SK-N-SH treated with all-trans-retinoic acid at 6 μM for 48 hours (cell line): Measurements from ENCODE around the gene CCDC120.

ENCODE experiments used
- ATAC-seq: fragments of 200-7000 bp; cut with Tn5 transposase; 3 replicates; pipeline ENCODE4 v1.9.1; 2020; ENCODE audit warnings: mild to moderate bottlenecking, moderate library complexity
- ARNTL ChIP-seq: fragments of 450-650 bp; formaldehyde crosslinking; IDR thresholded peaks from 2 replicates; pipeline ENCODE4 v1.5.0; 2020; ENCODE audit warnings: low read depth, mild to moderate bottlenecking, moderate library complexity, borderline replicate concordance
- BACH2 ChIP-seq: fragments of 250-450 bp; sonication (Bioruptor Pico); IDR thresholded peaks from 2 replicates; pipeline ENCODE4 v1.9.0; 2021; ENCODE audit warnings: mild to moderate bottlenecking, borderline replicate concordance
- CREB5 ChIP-seq: fragments of 250-450 bp; sonication (Bioruptor Pico); IDR thresholded peaks from 2 replicates; pipeline ENCODE4 v1.5.1; 2020; ENCODE audit warnings: low read depth, mild to moderate bottlenecking, moderate library complexity
- CSDC2 ChIP-seq: fragments of 250-450 bp; sonication (Bioruptor Pico); IDR thresholded peaks from 2 replicates; pipeline ENCODE4 v1.5.0; 2020; ENCODE audit warnings: mild to moderate bottlenecking, moderate library complexity
- CSRNP3 ChIP-seq: fragments of 250-450 bp; sonication (Bioruptor Pico); IDR thresholded peaks from 2 replicates; pipeline ENCODE4 v1.5.1; 2021; ENCODE audit warnings: mild to moderate bottlenecking, moderate library complexity
- ESRRG ChIP-seq: fragments of 250-450 bp; sonication (Bioruptor Pico); IDR thresholded peaks from 2 replicates; pipeline ENCODE4 v1.6.1; 2021; ENCODE audit warnings: mild to moderate bottlenecking
- GLIS3 ChIP-seq: fragments of 250-450 bp; sonication (Bioruptor Pico); IDR thresholded peaks from 2 replicates; pipeline ENCODE4 v1.5.0; 2020; ENCODE audit warnings: mild to moderate bottlenecking, moderate library complexity
- ISL1 ChIP-seq: fragments of 250-450 bp; sonication (Bioruptor Pico); IDR thresholded peaks from 2 replicates; pipeline ENCODE4 v2.1.2; 2022; ENCODE audit warnings: mild to moderate bottlenecking, moderate library complexity
- OSR1 ChIP-seq: fragments of 250-450 bp; sonication (Bioruptor Pico); IDR thresholded peaks from 2 replicates; pipeline ENCODE4 v1.8.0; 2022; ENCODE audit warnings: moderate library complexity, mild to moderate bottlenecking, inconsistent platforms
- PATZ1 ChIP-seq: fragments of 250-450 bp; sonication (Bioruptor Pico); IDR thresholded peaks from 2 replicates; pipeline ENCODE4 v1.8.0; 2020; ENCODE audit warnings: mild to moderate bottlenecking, moderate library complexity, borderline replicate concordance
- POU6F1 ChIP-seq: fragments of 250-450 bp; sonication (Bioruptor Pico); IDR thresholded peaks from 2 replicates; pipeline ENCODE4 v1.8.0; 2021; ENCODE audit warnings: low read depth, mild to moderate bottlenecking, moderate library complexity, borderline replicate concordance
- PPARA ChIP-seq: fragments of 250-450 bp; sonication (Bioruptor Pico); IDR thresholded peaks from 2 replicates; pipeline ENCODE4 v1.5.0; 2020; ENCODE audit warnings: mild to moderate bottlenecking, borderline replicate concordance
- RARB ChIP-seq: fragments of 250-450 bp; sonication (Bioruptor Pico); IDR thresholded peaks from 2 replicates; pipeline ENCODE4 v1.8.0; 2021; ENCODE audit warnings: mild to moderate bottlenecking, moderate library complexity
- SNAI2 ChIP-seq: fragments of 250-450 bp; sonication (Bioruptor Pico); IDR thresholded peaks from 2 replicates; pipeline ENCODE4 v1.5.0; 2020; ENCODE audit warnings: mild to moderate bottlenecking, moderate library complexity
- TCF4 ChIP-seq: fragments of 250-450 bp; sonication (Bioruptor Pico); IDR thresholded peaks from 2 replicates; pipeline ENCODE4 v1.8.0; 2021; ENCODE audit warnings: mild to moderate bottlenecking, moderate library complexity, borderline replicate concordance
- TOX ChIP-seq: fragments of 250-450 bp; sonication (Bioruptor Pico); IDR thresholded peaks from 2 replicates; pipeline ENCODE4 v1.8.0; 2021; ENCODE audit warnings: mild to moderate bottlenecking, moderate library complexity, borderline replicate concordance
- TSHZ2 ChIP-seq: fragments of 250-450 bp; sonication (Bioruptor Pico); IDR thresholded peaks from 2 replicates; pipeline ENCODE4 v1.5.0; 2020; ENCODE audit warnings: mild to moderate bottlenecking, moderate library complexity
- ZC3H10 ChIP-seq: fragments of 250-450 bp; sonication (Bioruptor Pico); IDR thresholded peaks from 2 replicates; pipeline ENCODE4 v1.5.1; 2021; ENCODE audit warnings: mild to moderate bottlenecking, moderate library complexity
- ZFP3 ChIP-seq: fragments of 250-450 bp; sonication (Bioruptor Pico); IDR thresholded peaks from 2 replicates; pipeline ENCODE4 v1.5.0; 2020; ENCODE audit warnings: mild to moderate bottlenecking, moderate library complexity
- ZFP30 ChIP-seq: fragments of 450-650 bp; formaldehyde crosslinking; IDR thresholded peaks from 2 replicates; pipeline ENCODE4 v1.5.0; 2022; ENCODE audit warnings: mild to moderate bottlenecking, moderate library complexity
- ZNF565 ChIP-seq: fragments of 450-650 bp; formaldehyde crosslinking; conservative IDR thresholded peaks from 2 replicates; pipeline ENCODE4 v1.5.0; 2020; ENCODE audit warnings: low read depth, mild to moderate bottlenecking, moderate library complexity
- ZNF8 ChIP-seq: fragments of 450-650 bp; formaldehyde crosslinking; IDR thresholded peaks from 2 replicates; pipeline ENCODE4 v1.5.0; 2020; ENCODE audit warnings: mild to moderate bottlenecking, moderate library complexity

Gene CCDC120

GRCh38 chrX:49061916-49062315, 3.1 kb downstream of the CCDC120 start:
- no peak for ATAC-seq
- TF ChIP-seq ARNTL (CRISPR knock-in tag) (no peak), POU6F1 (CRISPR knock-in tag) (no peak), TOX (CRISPR knock-in tag) (no peak), TCF4 (no peak), ZFP30 (no peak), TSHZ2 (CRISPR knock-in tag) (no peak), SNAI2 (CRISPR knock-in tag) (no peak), RARB (CRISPR knock-in tag) (no peak), ZFP3 (CRISPR knock-in tag) (no peak), ISL1 (CRISPR knock-in tag) (no peak), ZC3H10 (CRISPR knock-in tag) (no peak), ZNF565 (CRISPR knock-in tag) (no peak), BACH2 (no peak), CSDC2 (CRISPR knock-in tag) (no peak), PATZ1 (CRISPR knock-in tag) (no peak), PPARA (CRISPR knock-in tag) (no peak), ESRRG (no peak), CSRNP3 (CRISPR knock-in tag) (no peak), OSR1 (no peak), CREB5 (no peak)

- ATAC-seq, result no peak
- TF ChIP-seq CREB5 (no peak), ZNF8 (CRISPR knock-in tag) (no peak), TCF4 (no peak), ZC3H10 (CRISPR knock-in tag) (no peak), SNAI2 (CRISPR knock-in tag) (no peak), TOX (CRISPR knock-in tag) (no peak), PATZ1 (CRISPR knock-in tag) (no peak), ARNTL (CRISPR knock-in tag) (no peak), GLIS3 (CRISPR knock-in tag) (no peak), ISL1 (CRISPR knock-in tag) (no peak), CSDC2 (CRISPR knock-in tag) (no peak), PPARA (CRISPR knock-in tag) (no peak), BACH2 (no peak), ZNF565 (CRISPR knock-in tag) (no peak), CSRNP3 (CRISPR knock-in tag) (no peak), ZFP30 (no peak), POU6F1 (CRISPR knock-in tag) (no peak), RARB (CRISPR knock-in tag) (no peak), ESRRG (no peak)
- TF ChIP-seq, all 23 proteins: peak for 0
Measured at GRCh38 chrX:49063715-49064114, 4.9 kb downstream of the CCDC120 start.
